ENCODE results near the gene CHMP1A. TPM values are rescaled to one million over a fixed set of nuclear protein-coding genes. Genes with fewer than 3 reads are reported as not detected.

The CHMP1A gene
- total RNA-seq, 1 donor from 2014 or later = 153 TPM

DNA sequence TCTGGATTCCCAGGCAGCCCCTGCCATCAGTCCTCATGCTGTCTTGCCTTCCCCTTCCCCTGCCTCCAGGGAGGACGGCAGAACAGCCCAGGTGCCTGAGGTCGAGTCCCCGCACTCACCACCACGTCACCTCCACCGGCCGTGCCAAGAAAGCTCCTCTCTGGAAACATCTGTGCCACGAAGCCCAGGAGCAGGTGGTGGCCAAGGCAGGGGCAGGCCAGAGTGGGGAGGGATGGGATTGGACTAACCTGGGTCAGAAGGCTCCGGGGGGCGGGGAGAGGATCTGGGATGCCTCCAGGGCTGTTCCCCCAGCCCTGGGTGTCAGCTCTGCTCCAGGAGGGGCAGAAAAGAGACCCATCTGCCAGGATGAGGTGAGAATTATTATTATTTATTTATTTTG, 51.5 kb downstream of the CHMP1A start:
- no peaks in the 10 kb centered on the region for H3K27me3 ChIP-seq
- H3K9me3 ChIP-seq = no peaks in the 10 kb centered on the region
- no peaks in the 10 kb centered on the region for H3K36me3 ChIP-seq
- no peak overlapping the region for H3K4me3 ChIP-seq
- no peaks in the 10 kb centered on the region for H3K4me1 ChIP-seq
- H3K27ac ChIP-seq = no peak overlapping the region
- TF ChIP-seq, protein P1, sequence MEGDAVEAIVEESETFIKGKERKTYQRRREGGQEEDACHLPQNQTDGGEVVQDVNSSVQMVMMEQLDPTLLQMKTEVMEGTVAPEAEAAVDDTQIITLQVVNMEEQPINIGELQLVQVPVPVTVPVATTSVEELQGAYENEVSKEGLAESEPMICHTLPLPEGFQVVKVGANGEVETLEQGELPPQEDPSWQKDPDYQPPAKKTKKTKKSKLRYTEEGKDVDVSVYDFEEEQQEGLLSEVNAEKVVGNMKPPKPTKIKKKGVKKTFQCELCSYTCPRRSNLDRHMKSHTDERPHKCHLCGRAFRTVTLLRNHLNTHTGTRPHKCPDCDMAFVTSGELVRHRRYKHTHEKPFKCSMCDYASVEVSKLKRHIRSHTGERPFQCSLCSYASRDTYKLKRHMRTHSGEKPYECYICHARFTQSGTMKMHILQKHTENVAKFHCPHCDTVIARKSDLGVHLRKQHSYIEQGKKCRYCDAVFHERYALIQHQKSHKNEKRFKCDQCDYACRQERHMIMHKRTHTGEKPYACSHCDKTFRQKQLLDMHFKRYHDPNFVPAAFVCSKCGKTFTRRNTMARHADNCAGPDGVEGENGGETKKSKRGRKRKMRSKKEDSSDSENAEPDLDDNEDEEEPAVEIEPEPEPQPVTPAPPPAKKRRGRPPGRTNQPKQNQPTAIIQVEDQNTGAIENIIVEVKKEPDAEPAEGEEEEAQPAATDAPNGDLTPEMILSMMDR (IDR thresholded peaks at IDR 0.05) = no peak
- no peak for DNase-seq (ENCODE audit: low spot score in 2 of 2)
- intact Hi-C loops (cut with DNase I) = no loop called here

DNA sequence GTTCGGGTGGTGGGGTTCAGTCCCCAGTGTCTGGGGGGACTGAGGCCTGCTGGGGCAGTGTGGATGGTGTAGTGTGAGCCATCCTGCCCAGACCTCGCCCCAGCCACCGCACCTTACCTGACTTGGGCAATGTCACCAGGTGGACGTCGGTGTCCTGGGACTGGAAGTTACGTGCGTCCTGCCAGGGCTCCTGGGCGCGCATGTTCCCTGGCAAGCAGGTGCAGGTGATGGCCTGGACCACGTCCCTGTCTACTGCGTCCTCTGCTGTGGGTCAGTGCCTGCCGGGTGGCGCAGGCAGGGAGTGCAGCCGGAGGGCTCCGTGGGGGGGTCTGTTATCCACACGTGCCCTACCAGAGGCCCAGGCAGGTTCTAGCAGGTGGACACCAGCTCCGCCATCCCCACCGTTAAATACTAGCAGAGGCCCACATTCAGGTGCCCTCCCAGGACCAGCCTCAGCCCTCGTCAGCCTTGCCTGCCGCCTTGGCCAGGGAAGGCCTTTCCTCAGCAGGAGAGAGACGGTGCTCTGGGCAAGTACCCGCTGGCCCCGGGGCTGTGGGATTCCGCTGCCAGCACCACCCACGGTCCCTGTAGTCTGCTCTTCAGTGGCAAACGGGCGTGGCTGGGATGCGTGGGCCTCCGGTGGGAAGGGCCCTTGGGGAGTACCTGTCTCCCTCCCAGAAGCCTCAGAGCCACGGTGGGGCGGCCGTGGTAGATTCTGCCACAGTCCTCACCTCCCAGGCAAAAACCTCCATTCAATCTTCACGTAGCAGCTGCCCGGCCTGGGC, 52.1 kb downstream of the CHMP1A start:
- TF ChIP-seq, protein P1 (IDR thresholded peaks at IDR 0.05) = no peak
- no peak for DNase-seq (ENCODE audit: low spot score in 2 of 2)
- H3K4me1 ChIP-seq = no peaks in the 10 kb centered on the region
- no peaks in the 10 kb centered on the region for H3K9me3 ChIP-seq
- H3K27ac ChIP-seq = no peak overlapping the region
- H3K36me3 ChIP-seq = no peaks in the 10 kb centered on the region
- H3K4me3 ChIP-seq = no peak overlapping the region
- intact Hi-C loops (cut with DNase I) = no loop called here
- no peaks in the 10 kb centered on the region for H3K27me3 ChIP-seq

DNA sequence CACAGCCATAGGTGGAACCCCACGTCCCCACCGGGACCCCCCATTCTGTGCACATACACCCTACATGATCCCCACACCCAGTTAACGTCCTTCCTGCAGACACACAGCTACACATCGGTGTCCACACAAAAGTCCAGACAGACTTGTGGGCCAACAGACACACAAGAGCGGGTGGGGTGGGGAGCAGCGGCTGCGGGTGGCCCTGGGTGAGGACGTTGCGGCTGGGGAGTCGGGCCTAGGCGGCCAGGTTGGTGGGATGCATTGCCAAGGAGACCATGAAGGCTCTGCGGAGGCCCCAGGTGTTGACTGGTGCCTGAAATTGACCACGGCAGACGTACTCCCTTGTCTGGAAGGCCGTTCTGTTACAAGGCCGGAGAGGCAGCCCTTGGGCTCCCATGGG, 52.7 kb downstream of the CHMP1A start:
- Histone ChIP-seq H3K27ac (no peak overlapping the region), H3K4me3 (no peak overlapping the region), H3K36me3 (no peaks in the 10 kb centered on the region), H3K9me3 (no peaks in the 10 kb centered on the region), H3K27me3 (no peaks in the 10 kb centered on the region), H3K4me1 (no peaks in the 10 kb centered on the region)
- TF ChIP-seq, protein P1 (IDR thresholded peaks at IDR 0.05) = no peak
- DNase-seq (ENCODE audit: low spot score in 2 of 2) = no peak
- intact Hi-C loops (cut with DNase I) = no loop called here

DNA sequence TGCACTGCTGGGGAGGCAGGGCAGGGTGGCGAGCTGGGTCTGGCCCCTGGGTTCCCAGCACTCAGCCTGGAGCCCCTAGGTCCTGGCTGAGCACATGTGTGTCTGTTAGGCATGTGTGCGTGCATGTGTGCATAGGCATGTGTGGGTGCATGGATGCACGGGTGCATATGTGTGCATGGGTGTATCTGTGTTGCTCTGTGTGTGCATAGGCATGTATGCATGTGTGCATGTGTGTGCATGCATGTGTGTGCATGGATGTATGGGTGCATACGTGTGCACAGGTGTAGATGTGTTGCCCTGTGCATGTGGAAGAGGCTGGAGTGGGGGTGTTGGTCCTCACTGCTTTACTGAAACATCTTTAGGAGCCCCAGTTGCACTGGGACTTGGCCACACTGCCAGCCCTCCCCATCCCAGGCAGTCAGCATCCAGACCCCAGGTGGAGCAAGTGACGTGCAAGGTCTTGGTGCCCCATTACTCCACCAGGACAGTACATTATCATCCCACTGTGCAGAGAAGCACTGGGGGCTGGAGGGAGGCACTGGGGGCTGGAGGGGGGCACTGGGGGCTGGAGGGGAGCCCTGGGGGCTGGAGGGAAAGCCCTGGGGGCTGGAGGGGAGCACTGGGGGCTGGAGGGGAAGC, 54.4 kb downstream of the CHMP1A start:
- TF ChIP-seq, protein P1 (IDR thresholded peaks at IDR 0.05) = no peak
- Histone ChIP-seq H3K9me3 (no peaks in the 10 kb centered on the region), H3K4me3 (no peak overlapping the region), H3K27ac (no peak overlapping the region), H3K4me1 (no peaks in the 10 kb centered on the region), H3K27me3 (no peaks in the 10 kb centered on the region), H3K36me3 (no peaks in the 10 kb centered on the region)
- no peak for DNase-seq (ENCODE audit: low spot score in 2 of 2)
- intact Hi-C loops (cut with DNase I) = no loop called here

DNA sequence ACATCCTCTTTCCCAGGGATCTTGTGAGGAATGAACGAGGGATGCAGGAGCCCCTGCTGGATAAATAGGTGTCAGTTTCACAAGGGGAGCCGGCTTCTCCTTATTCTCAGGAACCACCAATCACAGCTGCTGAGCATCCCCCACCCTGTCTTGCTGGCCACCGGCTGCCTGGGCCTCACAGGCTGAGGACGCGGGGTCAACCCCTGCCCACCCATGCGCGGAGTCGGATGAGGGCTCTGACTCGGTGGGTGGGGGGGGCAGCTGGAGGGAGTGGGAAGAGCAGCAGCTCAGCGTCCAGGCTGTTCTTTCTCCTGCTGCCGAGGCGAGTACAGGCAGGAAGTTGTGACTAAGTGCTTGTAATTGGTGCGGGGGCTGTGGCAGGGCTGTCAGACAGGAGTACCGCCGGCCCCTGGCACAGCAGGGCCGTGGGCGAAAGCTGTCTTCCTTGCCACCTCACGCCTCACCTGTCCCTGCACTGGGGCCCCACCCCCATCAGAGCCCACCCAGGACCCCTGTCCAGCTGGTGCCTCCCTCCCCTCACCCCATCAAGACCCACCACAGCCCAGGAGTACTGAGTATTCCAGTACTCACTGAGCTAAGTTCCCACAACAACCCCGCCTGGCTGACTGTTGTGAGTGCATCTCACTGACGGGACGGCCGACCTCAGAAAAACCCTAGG, 55.1 kb downstream of the CHMP1A start:
- DNase-seq (ENCODE audit: low spot score in 2 of 2) = peak in 1 of 2 donors; percentile 22
- Histone ChIP-seq H3K27ac (no peak overlapping the region), H3K27me3 (no peaks in the 10 kb centered on the region), H3K4me3 (no peak overlapping the region), H3K4me1 (no peaks in the 10 kb centered on the region), H3K36me3 (no peaks in the 10 kb centered on the region), H3K9me3 (no peaks in the 10 kb centered on the region)
- intact Hi-C loops (cut with DNase I) = no loop called here
- TF ChIP-seq, protein P1 (IDR thresholded peaks at IDR 0.05) = no peak

Measured in ascending aorta (tissue), 2 donors.